PC-3 (cell line): ENCODE results near the gene GATC.

Experiments
- EZH2 ChIP-seq: fragments of 300-600 bp; sonication (generic); IDR thresholded peaks from one replicate; pipeline ENCODE4 v1.6.1; 2017; ENCODE audit warnings: antibody characterized with exemption, mild to moderate bottlenecking, low read length; ENCODE audit not compliant: unreplicated experiment
- EZH2phosphoT487 ChIP-seq: fragments of 300-600 bp; sonication (generic); IDR thresholded peaks from 2 replicates; pipeline ENCODE4 v1.6.1; 2018; ENCODE audit warnings: mild to moderate bottlenecking, antibody characterized with exemption, low read length, borderline replicate concordance
- TF ChIP-seq, protein P1 (sequence below): fragments of 300-600 bp; sonication (generic); conservative IDR thresholded peaks from 2 replicates; pipeline ENCODE4 v1.5.1; 2017; ENCODE audit warnings: antibody characterized with exemption, low read depth, mild to moderate bottlenecking, low read length

DNA sequence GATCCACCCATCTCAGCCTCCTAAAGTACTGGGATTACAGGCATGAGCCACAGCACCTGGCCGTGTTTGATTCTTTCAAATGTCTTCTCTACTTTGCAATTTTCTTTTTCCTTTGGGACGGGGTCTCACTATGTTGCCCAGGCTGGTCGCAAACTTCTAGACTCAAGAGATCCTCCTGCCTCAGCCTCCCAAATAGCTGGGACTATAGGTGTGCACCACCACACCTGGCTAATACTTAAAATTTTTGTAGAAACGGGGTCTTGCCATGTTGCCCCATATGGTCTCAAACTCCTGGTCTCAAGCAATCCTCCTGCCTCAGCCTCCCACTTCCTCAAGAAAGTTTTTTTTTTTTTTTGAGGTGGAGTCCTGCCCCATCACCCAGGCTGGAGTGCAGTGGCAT is 1.7 kb downstream of the GATC start:
- TF ChIP-seq, protein P1, sequence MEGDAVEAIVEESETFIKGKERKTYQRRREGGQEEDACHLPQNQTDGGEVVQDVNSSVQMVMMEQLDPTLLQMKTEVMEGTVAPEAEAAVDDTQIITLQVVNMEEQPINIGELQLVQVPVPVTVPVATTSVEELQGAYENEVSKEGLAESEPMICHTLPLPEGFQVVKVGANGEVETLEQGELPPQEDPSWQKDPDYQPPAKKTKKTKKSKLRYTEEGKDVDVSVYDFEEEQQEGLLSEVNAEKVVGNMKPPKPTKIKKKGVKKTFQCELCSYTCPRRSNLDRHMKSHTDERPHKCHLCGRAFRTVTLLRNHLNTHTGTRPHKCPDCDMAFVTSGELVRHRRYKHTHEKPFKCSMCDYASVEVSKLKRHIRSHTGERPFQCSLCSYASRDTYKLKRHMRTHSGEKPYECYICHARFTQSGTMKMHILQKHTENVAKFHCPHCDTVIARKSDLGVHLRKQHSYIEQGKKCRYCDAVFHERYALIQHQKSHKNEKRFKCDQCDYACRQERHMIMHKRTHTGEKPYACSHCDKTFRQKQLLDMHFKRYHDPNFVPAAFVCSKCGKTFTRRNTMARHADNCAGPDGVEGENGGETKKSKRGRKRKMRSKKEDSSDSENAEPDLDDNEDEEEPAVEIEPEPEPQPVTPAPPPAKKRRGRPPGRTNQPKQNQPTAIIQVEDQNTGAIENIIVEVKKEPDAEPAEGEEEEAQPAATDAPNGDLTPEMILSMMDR: no peak
- TF ChIP-seq EZH2: no peak
- TF ChIP-seq EZH2phosphoT487: no peak
